ENCODE data around the gene ASPM. TPM values are rescaled to one million over a fixed set of nuclear protein-coding genes. Genes with fewer than 3 reads are reported as not detected.

ASPM gene
- total and polyA plus RNA-seq, 9 of the 15 experiments (the other 6 are each of a cell fraction or from before 2014, with no cell fraction given) = 22.7 to 84.4 (median 46.4) TPM

DNA sequence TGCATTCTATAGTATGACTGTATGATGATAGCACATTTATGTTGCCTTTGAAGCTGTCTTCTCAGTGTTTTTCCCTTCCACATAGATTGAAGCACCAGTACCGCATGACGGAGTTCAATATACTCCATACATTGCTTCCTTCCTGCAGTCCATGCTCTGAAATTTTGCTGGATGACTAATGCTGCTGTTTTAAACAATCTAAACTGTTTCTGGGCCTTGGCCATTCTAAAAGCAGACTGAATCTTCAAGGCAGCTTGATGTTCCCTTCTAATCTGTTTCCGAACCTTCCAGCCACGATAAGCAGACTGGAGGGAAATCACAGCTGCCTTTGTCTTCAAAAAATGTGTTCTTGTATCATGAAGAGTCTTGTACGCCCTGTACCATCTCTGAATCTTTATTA lies 43.2 kb downstream of the ASPM start:
- Histone ChIP-seq H3K9me1 (ENCODE audit: control insufficient read depth, insufficient read depth, low read length) (no peaks in the 10 kb centered on the region), H3K9me3 (replicated peaks; ENCODE audit: control insufficient read depth, insufficient read depth, low read depth, low read length) (peaks cover 28% of the 10 kb centered on the region), H2AFZ (ENCODE audit: low read depth, low read length) (no peak overlapping the region), H3K79me2 (ENCODE audit: control insufficient read depth, insufficient read depth, low read length) (0 out of 3 replicates have a peak, but pooled peaks cover 2% of the 10 kb centered on the region), H3K36me3 (ENCODE audit: control insufficient read depth, insufficient read depth, low read length) (peaks cover 54% of the 10 kb centered on the region), H3K27me3 (ENCODE audit: control insufficient read depth in 2 of 2, insufficient read depth in 2 of 2, low read length in 2 of 2) (no peaks in the 10 kb centered on the region), H3K9ac (ENCODE audit: insufficient read depth in 1 of 2, low read depth in 2 of 2, low read length in 2 of 2) (no peak overlapping the region), H3K4me1 (replicated peaks in 1 of 2; ENCODE audit: control insufficient read depth in 2 of 2, insufficient read depth in 2 of 2, low read length in 2 of 2) (no peaks in the 10 kb centered on the region), H3K4me3 (no peak overlapping the region), H3K27ac (ENCODE audit: extremely low read depth, low read depth, low read length) (no peak overlapping the region), H4K20me1 (replicated peaks; ENCODE audit: control insufficient read depth, insufficient read depth, low read length) (no peaks in the 10 kb centered on the region), H3K4me2 (ENCODE audit: insufficient read depth, low read length) (no peak overlapping the region)
- ATAC-seq (no peak), DNase-seq (ENCODE audit: extremely low read depth in 1 of 4, low spot score in 3 of 4) (no peak), FAIRE-seq (no peak)
- intact Hi-C loops (cut with micrococcal nuclease) = no loop called here
- BruUV-seq (replicated peaks) = no TSS peak
- POLR2A ChIA-PET = no interaction called here
- in situ Hi-C loops (cut with MboI) = no loop called here
- CTCF ChIA-PET (ENCODE audit: low intra/inter-chr PET ratio) = no interaction called here
- WGBS (ENCODE audit: insufficient coverage, low coverage, missing lambda C conversion rate) = 97% methylated on average over 5 of the region's 5 CpGs
- TF ChIP-seq SOX6 (IDR thresholded peaks at IDR 0.05) (0 out of 2 replicates have a peak, but pooled peaks have one; percentile 18), POLR2AphosphoS5 (IDR thresholded peaks at IDR 0.05; ENCODE audit: control insufficient read depth, insufficient read depth, low read depth, low read length) (peak; percentile 26; the same call in 1 of the 2 replicates), GTF2F1 (IDR thresholded peaks at IDR 0.05; ENCODE audit: low read depth, low read length) (0 out of 2 replicates have a peak, but pooled peaks have one; percentile 28), LCOR (CRISPR knock-in tag; IDR thresholded peaks at IDR 0.05) (no peak), ZNF699 (CRISPR knock-in tag; IDR thresholded peaks at IDR 0.05; ENCODE audit: insufficient replicate concordance) (no peak), L3MBTL2 (IDR thresholded peaks at IDR 0.05) (0 out of 2 replicates have a peak, but pooled peaks have one; percentile 30)
- TF ChIP-seq, protein P1, sequence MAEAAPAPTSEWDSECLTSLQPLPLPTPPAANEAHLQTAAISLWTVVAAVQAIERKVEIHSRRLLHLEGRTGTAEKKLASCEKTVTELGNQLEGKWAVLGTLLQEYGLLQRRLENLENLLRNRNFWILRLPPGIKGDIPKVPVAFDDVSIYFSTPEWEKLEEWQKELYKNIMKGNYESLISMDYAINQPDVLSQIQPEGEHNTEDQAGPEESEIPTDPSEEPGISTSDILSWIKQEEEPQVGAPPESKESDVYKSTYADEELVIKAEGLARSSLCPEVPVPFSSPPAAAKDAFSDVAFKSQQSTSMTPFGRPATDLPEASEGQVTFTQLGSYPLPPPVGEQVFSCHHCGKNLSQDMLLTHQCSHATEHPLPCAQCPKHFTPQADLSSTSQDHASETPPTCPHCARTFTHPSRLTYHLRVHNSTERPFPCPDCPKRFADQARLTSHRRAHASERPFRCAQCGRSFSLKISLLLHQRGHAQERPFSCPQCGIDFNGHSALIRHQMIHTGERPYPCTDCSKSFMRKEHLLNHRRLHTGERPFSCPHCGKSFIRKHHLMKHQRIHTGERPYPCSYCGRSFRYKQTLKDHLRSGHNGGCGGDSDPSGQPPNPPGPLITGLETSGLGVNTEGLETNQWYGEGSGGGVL (CRISPR knock-in tag; IDR thresholded peaks at IDR 0.05) = no peak
- TF ChIP-seq, protein P2, sequence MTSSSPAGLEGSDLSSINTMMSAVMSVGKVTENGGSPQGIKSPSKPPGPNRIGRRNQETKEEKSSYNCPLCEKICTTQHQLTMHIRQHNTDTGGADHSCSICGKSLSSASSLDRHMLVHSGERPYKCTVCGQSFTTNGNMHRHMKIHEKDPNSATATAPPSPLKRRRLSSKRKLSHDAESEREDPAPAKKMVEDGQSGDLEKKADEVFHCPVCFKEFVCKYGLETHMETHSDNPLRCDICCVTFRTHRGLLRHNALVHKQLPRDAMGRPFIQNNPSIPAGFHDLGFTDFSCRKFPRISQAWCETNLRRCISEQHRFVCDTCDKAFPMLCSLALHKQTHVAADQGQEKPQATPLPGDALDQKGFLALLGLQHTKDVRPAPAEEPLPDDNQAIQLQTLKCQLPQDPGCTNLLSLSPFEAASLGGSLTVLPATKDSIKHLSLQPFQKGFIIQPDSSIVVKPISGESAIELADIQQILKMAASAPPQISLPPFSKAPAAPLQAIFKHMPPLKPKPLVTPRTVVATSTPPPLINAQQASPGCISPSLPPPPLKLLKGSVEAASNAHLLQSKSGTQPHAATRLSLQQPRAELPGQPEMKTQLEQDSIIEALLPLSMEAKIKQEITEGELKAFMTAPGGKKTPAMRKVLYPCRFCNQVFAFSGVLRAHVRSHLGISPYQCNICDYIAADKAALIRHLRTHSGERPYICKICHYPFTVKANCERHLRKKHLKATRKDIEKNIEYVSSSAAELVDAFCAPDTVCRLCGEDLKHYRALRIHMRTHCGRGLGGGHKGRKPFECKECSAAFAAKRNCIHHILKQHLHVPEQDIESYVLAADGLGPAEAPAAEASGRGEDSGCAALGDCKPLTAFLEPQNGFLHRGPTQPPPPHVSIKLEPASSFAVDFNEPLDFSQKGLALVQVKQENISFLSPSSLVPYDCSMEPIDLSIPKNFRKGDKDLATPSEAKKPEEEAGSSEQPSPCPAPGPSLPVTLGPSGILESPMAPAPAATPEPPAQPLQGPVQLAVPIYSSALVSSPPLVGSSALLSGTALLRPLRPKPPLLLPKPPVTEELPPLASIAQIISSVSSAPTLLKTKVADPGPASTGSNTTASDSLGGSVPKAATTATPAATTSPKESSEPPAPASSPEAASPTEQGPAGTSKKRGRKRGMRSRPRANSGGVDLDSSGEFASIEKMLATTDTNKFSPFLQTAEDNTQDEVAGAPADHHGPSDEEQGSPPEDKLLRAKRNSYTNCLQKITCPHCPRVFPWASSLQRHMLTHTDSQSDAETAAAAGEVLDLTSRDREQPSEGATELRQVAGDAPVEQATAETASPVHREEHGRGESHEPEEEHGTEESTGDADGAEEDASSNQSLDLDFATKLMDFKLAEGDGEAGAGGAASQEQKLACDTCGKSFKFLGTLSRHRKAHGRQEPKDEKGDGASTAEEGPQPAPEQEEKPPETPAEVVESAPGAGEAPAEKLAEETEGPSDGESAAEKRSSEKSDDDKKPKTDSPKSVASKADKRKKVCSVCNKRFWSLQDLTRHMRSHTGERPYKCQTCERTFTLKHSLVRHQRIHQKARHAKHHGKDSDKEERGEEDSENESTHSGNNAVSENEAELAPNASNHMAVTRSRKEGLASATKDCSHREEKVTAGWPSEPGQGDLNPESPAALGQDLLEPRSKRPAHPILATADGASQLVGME (CRISPR knock-in tag; IDR thresholded peaks at IDR 0.05) = no peak
